Measurements from ENCODE around the gene HEATR1.

DNA sequence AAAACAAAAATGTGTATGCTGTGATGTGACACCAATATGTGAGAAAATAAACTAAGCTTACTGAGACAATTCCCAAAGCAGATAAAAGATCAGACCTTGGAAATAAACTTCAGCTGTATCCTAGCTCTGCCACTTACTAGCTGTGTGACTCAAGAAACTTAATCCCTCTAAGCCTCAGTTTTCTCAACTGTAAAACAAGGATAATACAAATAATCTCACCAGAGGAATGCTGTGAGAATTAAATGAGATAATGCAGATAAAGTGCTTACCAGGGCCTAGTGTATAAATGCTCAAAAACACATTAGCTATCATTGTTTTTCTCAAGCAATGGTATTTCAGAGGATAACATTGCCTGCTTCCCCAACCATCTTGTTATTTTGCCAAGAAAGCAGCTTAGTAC is 2.1 kb downstream of the HEATR1 start:
- TF ChIP-seq, protein P1, sequence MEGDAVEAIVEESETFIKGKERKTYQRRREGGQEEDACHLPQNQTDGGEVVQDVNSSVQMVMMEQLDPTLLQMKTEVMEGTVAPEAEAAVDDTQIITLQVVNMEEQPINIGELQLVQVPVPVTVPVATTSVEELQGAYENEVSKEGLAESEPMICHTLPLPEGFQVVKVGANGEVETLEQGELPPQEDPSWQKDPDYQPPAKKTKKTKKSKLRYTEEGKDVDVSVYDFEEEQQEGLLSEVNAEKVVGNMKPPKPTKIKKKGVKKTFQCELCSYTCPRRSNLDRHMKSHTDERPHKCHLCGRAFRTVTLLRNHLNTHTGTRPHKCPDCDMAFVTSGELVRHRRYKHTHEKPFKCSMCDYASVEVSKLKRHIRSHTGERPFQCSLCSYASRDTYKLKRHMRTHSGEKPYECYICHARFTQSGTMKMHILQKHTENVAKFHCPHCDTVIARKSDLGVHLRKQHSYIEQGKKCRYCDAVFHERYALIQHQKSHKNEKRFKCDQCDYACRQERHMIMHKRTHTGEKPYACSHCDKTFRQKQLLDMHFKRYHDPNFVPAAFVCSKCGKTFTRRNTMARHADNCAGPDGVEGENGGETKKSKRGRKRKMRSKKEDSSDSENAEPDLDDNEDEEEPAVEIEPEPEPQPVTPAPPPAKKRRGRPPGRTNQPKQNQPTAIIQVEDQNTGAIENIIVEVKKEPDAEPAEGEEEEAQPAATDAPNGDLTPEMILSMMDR (IDR thresholded peaks at IDR 0.05 in 2 of 3, conservative IDR thresholded peaks at IDR 0.05 in 1 of 3; ENCODE audit: borderline replicate concordance in 1 of 3, insufficient read depth in 1 of 3, low read depth in 2 of 3, low read length in 2 of 3), result no peak
- TF ChIP-seq POLR2AphosphoS5 (IDR thresholded peaks at IDR 0.05; ENCODE audit: low read depth, low read length) (no peak), RAD21 (IDR thresholded peaks at IDR 0.05; ENCODE audit: low read depth) (no peak), POLR2A (IDR thresholded peaks at IDR 0.05; ENCODE audit: borderline replicate concordance, extremely low read depth, insufficient read depth, insufficient read length) (no peak), ELF1 (IDR thresholded peaks at IDR 0.05; ENCODE audit: borderline replicate concordance, low read depth) (no peak), EZH2 (IDR thresholded peaks at IDR 0.05) (no peak), SP1 (IDR thresholded peaks at IDR 0.05; ENCODE audit: low read depth) (no peak), CEBPB (IDR thresholded peaks at IDR 0.05; ENCODE audit: low read depth) (no peak), EGR1 (IDR thresholded peaks at IDR 0.05; ENCODE audit: low read depth) (no peak), SRF (IDR thresholded peaks at IDR 0.05; ENCODE audit: low read depth) (no peak), JUND (IDR thresholded peaks at IDR 0.05) (no peak), EZH2phosphoT487 (IDR thresholded peaks at IDR 0.05; ENCODE audit: borderline replicate concordance) (no peak)
- TF ChIP-seq, protein P2, sequence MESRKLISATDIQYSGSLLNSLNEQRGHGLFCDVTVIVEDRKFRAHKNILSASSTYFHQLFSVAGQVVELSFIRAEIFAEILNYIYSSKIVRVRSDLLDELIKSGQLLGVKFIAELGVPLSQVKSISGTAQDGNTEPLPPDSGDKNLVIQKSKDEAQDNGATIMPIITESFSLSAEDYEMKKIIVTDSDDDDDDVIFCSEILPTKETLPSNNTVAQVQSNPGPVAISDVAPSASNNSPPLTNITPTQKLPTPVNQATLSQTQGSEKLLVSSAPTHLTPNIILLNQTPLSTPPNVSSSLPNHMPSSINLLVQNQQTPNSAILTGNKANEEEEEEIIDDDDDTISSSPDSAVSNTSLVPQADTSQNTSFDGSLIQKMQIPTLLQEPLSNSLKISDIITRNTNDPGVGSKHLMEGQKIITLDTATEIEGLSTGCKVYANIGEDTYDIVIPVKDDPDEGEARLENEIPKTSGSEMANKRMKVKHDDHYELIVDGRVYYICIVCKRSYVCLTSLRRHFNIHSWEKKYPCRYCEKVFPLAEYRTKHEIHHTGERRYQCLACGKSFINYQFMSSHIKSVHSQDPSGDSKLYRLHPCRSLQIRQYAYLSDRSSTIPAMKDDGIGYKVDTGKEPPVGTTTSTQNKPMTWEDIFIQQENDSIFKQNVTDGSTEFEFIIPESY (IDR thresholded peaks at IDR 0.05; ENCODE audit: extremely low read depth, insufficient replicate concordance, low read length), result no peak

Data from HCT116 (cell line).